ENCODE results near the gene SLC25A5.
A peak's percentile ranks its signal among the peaks of the same experiment; 100 is the strongest.
"Not testable (repeated sequence)": the region's sequence is repeated elsewhere in the genome, so short reads cannot be mapped to it uniquely, and the experiment has no call there.

SLC25A5 gene

DNA sequence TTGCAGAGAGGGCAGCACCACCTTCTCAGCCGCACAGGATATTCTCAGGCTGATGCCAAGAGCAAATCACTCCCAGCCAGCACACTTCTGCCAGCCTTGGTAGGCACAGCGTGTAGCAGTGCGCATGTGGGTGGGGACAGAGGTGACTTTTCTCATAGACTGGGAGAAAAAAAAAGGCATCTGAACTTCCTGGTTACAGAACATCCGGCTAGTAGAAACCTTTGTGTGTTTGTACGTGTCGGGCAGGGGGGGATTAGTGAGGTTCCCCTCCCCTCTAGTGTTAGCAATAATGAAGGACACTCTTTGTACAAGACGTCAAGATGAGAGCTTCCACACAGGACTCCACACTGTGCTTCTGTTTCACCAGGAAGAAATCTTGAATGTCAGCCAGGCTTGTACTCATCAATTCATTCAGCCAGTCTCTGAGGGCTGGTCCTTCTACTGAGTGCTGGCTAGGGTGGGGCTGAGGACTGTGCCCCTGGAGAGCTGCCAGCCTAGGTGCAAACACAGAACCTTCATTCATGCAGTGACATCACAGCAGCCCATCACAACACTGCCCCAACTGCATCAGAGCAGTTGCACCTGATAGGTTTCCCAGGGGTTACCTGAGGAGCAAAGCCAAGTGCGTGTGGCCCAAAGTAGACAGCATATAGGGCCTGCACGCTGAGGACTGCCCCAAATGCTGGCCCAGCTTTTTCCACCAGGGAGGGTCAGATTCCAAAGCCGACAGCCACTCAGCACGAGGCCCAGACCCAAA lies 34.7 kb downstream of the SLC25A5 start:
- peak in 5 of 56 donors; percentile 0 to 50 (median 2) for DNase-seq

DNA sequence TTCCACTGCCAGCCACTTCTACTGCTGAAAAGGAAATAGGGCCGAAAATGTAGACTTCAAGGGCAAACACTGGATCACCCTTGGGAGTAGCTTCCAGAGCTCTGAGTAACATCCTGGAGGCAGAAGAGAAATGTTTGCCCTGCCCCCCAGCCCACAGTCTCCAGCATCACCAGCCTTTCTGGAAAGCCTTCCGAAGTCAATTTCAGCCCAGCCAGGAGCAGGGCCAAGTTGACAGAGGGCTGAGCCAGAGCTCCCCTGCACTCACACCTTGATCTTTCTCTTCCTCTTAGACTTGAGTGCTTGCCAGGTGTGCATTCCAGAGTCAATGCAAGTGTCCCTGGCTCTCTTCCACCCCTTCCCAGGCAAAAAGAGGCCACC lies 35.2 kb downstream of the SLC25A5 start:
- DNase-seq: no peak

GRCh38 chrX:119505145-119505544 lies 36.9 kb downstream of the SLC25A5 start:
- DNase-seq: not testable (repeated sequence)

DNA sequence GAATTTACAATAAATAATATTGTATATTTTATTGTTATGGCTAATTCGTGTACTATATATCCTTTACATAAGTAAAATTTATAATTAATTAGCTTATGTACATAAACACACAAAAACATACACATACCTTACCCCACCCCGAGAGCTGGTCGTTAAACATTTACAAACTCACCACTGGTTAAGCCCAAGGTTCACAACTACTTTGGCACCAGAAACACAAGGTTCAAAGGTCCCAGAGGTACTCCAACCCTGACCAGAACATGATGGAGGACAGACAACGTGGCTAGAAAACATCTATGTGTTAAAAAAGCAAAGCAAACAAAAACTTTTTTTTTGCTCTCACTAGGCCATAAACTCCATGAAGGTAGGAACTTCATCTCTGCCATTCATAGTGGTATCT lies 37.7 kb downstream of the SLC25A5 start:
- DNase-seq: no peak

DNA sequence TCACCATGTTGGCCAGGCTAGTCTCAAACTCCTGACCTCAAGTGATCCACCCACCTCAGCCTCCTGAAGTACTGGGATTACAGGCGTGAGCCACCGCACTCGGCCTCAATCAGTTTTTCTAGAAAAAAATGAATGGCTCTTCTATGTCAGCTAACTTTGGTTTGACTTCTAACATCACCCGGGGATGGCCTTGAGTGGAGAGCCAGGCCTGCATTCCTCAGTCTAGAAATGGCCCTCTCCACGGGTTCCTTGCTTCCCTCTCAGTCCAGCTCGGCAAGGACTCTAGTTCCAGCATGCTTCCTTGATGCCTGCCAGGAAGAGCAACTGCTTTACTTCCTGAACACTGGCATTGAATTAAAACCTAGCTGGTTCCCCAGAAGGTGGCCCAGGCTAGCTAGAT lies 39.0 kb downstream of the SLC25A5 start:
- DNase-seq: no peak

GRCh38 chrX:119512146-119512800 lies 44.0 kb downstream of the SLC25A5 start:
- DNase-seq: peak in 33 of 56 donors; percentile 0 to 43 (median 9)

- DNase-seq: peak in 25 of 56 donors; percentile 0 to 45 (median 5)
Observed at GRCh38 chrX:119516157-119516702, 48.0 kb downstream of the SLC25A5 start.

DNA sequence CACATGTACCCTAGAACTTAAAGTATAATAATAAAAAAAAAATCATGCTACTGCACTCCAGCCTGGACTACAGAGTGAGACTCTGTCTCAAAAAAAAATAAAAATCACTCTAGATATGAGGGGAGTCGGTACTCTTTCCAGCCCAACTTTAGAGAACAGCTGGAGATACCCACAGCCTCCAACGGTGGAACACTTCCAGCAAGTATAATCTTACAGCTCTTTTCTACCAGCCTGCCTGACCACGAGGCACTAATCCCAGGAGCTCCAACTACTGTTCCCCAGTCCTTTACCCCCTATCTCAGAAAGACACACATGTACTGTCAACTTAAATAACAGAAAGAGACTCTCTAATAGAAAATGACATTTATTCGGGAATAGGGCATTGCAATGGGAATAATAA lies 50.1 kb downstream of the SLC25A5 start:
- DNase-seq: no peak

Data from amygdala (tissue), 56 donors.